K562 (cell line): ENCODE measurements around the gene B4GALT7. TPM values are rescaled to one million over a fixed set of nuclear protein-coding genes. Genes with fewer than 3 reads are reported as not detected.

ENCODE experiments used
- BRD4 ChIP-seq: fragments of 200-600 bp; sonication (generic); IDR thresholded peaks from 2 replicates; pipeline ENCODE4 v1.6.1; 2017; ENCODE audit warnings: inconsistent platforms
- GABPB2 ChIP-seq: fragments of 250-450 bp; sonication (Bioruptor Pico); conservative IDR thresholded peaks from 2 replicates; pipeline ENCODE4 v1.5.1; 2021; ENCODE audit warnings: mild to moderate bottlenecking
- MTA2 ChIP-seq: fragments of 450-650 bp; IDR thresholded peaks from 2 replicates; pipeline ENCODE4 v1.6.1; 2016; ENCODE audit warnings: low read depth
- PCBP2 ChIP-seq: fragments of 200-400 bp; formaldehyde crosslinking; IDR thresholded peaks from 2 replicates; pipeline ENCODE4 v1.6.1; 2018; ENCODE audit warnings: low read length, low read depth, mild to moderate bottlenecking, moderate library complexity; ENCODE audit not compliant: poor library complexity, severe bottlenecking
- ZBTB8A ChIP-seq: fragments of 450-650 bp; IDR thresholded peaks from 2 replicates; pipeline ENCODE4 v1.6.1; 2018; ENCODE audit warnings: mild to moderate bottlenecking, moderate library complexity; ENCODE audit not compliant: partially characterized antibody
- polyA plus RNA-seq, 8 experiments: library from polyadenylated mRNA; depleted of rRNA in 4 of 8; stranded (reverse) in 5 of 8; unstranded in 3 of 8; fragments of >200 nt; fragmentation: Nextera tagmentation in 2 of 8; fragmentation: Illumina TruSeq in 1 of 8; extraction: Ambion mirVana in 2 of 8; extraction: Trizol in 1 of 8; gene quantifications; 2 replicates each; pipeline versions ENCODE4 v1.2.1 to v1.2.3, GENCODE V29; 2011 to 2014; ENCODE audit warnings: inconsistent platforms in 1 of 8, missing spikeins in 1 of 8
- total RNA-seq, 7 experiments: library from RNA; depleted of rRNA in 6 of 7; stranded (reverse); fragments of >200 nt in 6 of 7; fragmentation: Illumina TruSeq in 2 of 7; extraction: Trizol in 2 of 7; gene quantifications; 2 replicates each; pipeline versions ENCODE4 v1.2.1 to v1.2.3, GENCODE V29; 2011 to 2021; ENCODE audit warnings: low replicate concordance in 1 of 7
- TF ChIP-seq, protein P1 (sequence below): fragments of 200-600 bp; sonication (generic); IDR thresholded peaks from one replicate; pipeline ENCODE4 v1.6.1; 2012; ENCODE audit warnings: mild to moderate bottlenecking, low read depth, low read length, inconsistent platforms
- TF ChIP-seq, protein P2 (sequence below): fragments of 250-450 bp; sonication (Bioruptor Pico); IDR thresholded peaks from 2 replicates; pipeline ENCODE4 v1.8.0; 2022; ENCODE audit warnings: moderate library complexity, mild to moderate bottlenecking, inconsistent platforms
- TF ChIP-seq, protein P3 (sequence below): sonication (generic); formaldehyde crosslinking; IDR thresholded peaks from 2 replicates; pipeline ENCODE4 v1.8.0; 2022; ENCODE audit warnings: mild to moderate bottlenecking, missing genetic modification reagents
- TF ChIP-seq, protein P4 (sequence below), 2 experiments: fragments of 450-650 bp in 1 of 2; sonication (generic) in 1 of 2; formaldehyde crosslinking in 1 of 2; IDR thresholded peaks in 1 of 2; conservative IDR thresholded peaks in 1 of 2; 2 replicates each; pipeline versions ENCODE4 v1.6.1 to v1.8.1; 2016 to 2023; ENCODE audit warnings: mild to moderate bottlenecking in 2 of 2, moderate library complexity in 2 of 2, inconsistent platforms in 1 of 2, missing genetic modification reagents in 1 of 2

The B4GALT7 gene
- total and polyA plus RNA-seq, 9 of the 15 experiments (the other 6 are each of a cell fraction or from before 2014, with no cell fraction given), result 0.34 to 17.7 (median 9.1) TPM

DNA sequence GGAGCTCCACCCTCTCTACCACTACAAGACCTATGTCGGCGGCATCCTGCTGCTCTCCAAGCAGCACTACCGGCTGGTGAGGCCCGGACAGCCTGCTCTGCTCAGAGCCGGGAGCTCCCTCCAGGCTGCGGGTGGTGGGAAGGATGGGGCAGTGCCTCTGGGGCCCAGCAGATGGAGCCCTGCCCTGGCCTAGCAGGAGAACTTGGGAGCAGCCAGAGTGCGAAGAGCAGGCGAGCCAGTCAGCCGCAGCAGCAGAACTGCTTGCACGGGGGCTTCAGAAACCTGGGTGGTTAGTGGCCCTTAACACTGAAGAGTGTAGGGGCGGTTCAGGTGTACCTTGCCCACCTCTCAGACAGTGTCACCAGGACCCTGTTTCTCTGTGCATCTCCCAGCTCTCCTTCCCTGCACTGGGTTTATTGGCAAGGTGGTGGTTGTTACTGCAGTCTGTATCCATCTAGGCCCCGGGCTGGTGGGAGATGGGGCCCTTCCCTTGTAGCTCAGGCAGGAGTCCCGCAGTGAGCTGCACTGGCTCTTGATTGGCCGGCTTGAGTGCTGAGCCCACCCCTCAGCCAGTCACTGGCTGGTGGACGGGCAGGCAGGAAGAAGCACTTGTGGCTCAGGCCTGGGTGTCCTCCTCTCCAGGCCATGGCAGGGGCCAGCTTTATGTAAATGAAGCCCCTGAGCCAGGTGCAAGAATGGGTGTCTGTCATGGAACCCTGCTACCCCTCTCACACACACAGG, 7.7 kb downstream of the B4GALT7 start (continued):
- TF ChIP-seq, protein P1, sequence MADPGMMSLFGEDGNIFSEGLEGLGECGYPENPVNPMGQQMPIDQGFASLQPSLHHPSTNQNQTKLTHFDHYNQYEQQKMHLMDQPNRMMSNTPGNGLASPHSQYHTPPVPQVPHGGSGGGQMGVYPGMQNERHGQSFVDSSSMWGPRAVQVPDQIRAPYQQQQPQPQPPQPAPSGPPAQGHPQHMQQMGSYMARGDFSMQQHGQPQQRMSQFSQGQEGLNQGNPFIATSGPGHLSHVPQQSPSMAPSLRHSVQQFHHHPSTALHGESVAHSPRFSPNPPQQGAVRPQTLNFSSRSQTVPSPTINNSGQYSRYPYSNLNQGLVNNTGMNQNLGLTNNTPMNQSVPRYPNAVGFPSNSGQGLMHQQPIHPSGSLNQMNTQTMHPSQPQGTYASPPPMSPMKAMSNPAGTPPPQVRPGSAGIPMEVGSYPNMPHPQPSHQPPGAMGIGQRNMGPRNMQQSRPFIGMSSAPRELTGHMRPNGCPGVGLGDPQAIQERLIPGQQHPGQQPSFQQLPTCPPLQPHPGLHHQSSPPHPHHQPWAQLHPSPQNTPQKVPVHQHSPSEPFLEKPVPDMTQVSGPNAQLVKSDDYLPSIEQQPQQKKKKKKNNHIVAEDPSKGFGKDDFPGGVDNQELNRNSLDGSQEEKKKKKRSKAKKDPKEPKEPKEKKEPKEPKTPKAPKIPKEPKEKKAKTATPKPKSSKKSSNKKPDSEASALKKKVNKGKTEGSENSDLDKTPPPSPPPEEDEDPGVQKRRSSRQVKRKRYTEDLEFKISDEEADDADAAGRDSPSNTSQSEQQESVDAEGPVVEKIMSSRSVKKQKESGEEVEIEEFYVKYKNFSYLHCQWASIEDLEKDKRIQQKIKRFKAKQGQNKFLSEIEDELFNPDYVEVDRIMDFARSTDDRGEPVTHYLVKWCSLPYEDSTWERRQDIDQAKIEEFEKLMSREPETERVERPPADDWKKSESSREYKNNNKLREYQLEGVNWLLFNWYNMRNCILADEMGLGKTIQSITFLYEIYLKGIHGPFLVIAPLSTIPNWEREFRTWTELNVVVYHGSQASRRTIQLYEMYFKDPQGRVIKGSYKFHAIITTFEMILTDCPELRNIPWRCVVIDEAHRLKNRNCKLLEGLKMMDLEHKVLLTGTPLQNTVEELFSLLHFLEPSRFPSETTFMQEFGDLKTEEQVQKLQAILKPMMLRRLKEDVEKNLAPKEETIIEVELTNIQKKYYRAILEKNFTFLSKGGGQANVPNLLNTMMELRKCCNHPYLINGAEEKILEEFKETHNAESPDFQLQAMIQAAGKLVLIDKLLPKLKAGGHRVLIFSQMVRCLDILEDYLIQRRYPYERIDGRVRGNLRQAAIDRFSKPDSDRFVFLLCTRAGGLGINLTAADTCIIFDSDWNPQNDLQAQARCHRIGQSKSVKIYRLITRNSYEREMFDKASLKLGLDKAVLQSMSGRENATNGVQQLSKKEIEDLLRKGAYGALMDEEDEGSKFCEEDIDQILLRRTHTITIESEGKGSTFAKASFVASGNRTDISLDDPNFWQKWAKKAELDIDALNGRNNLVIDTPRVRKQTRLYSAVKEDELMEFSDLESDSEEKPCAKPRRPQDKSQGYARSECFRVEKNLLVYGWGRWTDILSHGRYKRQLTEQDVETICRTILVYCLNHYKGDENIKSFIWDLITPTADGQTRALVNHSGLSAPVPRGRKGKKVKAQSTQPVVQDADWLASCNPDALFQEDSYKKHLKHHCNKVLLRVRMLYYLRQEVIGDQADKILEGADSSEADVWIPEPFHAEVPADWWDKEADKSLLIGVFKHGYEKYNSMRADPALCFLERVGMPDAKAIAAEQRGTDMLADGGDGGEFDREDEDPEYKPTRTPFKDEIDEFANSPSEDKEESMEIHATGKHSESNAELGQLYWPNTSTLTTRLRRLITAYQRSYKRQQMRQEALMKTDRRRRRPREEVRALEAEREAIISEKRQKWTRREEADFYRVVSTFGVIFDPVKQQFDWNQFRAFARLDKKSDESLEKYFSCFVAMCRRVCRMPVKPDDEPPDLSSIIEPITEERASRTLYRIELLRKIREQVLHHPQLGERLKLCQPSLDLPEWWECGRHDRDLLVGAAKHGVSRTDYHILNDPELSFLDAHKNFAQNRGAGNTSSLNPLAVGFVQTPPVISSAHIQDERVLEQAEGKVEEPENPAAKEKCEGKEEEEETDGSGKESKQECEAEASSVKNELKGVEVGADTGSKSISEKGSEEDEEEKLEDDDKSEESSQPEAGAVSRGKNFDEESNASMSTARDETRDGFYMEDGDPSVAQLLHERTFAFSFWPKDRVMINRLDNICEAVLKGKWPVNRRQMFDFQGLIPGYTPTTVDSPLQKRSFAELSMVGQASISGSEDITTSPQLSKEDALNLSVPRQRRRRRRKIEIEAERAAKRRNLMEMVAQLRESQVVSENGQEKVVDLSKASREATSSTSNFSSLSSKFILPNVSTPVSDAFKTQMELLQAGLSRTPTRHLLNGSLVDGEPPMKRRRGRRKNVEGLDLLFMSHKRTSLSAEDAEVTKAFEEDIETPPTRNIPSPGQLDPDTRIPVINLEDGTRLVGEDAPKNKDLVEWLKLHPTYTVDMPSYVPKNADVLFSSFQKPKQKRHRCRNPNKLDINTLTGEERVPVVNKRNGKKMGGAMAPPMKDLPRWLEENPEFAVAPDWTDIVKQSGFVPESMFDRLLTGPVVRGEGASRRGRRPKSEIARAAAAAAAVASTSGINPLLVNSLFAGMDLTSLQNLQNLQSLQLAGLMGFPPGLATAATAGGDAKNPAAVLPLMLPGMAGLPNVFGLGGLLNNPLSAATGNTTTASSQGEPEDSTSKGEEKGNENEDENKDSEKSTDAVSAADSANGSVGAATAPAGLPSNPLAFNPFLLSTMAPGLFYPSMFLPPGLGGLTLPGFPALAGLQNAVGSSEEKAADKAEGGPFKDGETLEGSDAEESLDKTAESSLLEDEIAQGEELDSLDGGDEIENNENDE, result no peak
- TF ChIP-seq, protein P2, sequence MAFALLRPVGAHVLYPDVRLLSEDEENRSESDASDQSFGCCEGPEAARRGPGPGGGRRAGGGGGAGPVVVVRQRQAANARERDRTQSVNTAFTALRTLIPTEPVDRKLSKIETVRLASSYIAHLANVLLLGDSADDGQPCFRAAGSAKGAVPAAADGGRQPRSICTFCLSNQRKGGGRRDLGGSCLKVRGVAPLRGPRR (CRISPR knock-in tag), result no peak
- TF ChIP-seq GABPB2 (CRISPR knock-in tag), result no peak
- no peak for TF ChIP-seq BRD4
- TF ChIP-seq, protein P3, sequence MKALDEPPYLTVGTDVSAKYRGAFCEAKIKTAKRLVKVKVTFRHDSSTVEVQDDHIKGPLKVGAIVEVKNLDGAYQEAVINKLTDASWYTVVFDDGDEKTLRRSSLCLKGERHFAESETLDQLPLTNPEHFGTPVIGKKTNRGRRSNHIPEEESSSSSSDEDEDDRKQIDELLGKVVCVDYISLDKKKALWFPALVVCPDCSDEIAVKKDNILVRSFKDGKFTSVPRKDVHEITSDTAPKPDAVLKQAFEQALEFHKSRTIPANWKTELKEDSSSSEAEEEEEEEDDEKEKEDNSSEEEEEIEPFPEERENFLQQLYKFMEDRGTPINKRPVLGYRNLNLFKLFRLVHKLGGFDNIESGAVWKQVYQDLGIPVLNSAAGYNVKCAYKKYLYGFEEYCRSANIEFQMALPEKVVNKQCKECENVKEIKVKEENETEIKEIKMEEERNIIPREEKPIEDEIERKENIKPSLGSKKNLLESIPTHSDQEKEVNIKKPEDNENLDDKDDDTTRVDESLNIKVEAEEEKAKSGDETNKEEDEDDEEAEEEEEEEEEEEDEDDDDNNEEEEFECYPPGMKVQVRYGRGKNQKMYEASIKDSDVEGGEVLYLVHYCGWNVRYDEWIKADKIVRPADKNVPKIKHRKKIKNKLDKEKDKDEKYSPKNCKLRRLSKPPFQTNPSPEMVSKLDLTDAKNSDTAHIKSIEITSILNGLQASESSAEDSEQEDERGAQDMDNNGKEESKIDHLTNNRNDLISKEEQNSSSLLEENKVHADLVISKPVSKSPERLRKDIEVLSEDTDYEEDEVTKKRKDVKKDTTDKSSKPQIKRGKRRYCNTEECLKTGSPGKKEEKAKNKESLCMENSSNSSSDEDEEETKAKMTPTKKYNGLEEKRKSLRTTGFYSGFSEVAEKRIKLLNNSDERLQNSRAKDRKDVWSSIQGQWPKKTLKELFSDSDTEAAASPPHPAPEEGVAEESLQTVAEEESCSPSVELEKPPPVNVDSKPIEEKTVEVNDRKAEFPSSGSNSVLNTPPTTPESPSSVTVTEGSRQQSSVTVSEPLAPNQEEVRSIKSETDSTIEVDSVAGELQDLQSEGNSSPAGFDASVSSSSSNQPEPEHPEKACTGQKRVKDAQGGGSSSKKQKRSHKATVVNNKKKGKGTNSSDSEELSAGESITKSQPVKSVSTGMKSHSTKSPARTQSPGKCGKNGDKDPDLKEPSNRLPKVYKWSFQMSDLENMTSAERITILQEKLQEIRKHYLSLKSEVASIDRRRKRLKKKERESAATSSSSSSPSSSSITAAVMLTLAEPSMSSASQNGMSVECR (CRISPR knock-in tag), result no peak
- TF ChIP-seq PCBP2, result no peak
- TF ChIP-seq, protein P4, sequence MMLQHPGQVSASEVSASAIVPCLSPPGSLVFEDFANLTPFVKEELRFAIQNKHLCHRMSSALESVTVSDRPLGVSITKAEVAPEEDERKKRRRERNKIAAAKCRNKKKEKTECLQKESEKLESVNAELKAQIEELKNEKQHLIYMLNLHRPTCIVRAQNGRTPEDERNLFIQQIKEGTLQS (IDR thresholded peaks at IDR 0.05), result no peak
- TF ChIP-seq, protein P4 (CRISPR knock-in tag; conservative IDR thresholded peaks at IDR 0.05), result no peak
- no peak for TF ChIP-seq MTA2
- TF ChIP-seq ZBTB8A, result no peak
